Globus pallidus (tissue), 1 donor: ENCODE data around the gene ELMO1.
"Not testable (repeated sequence)": the region's sequence is repeated elsewhere in the genome, so short reads cannot be mapped to it uniquely, and the experiment has no call there.

ENCODE experiments used
- DNase-seq: peaks from one replicate; pipeline ENCODE4 v3.0.0-alpha.2; 2015; ENCODE audit warnings: low spot score

The ELMO1 gene

GRCh38 chr7:36977878-36978277, 470.8 kb downstream of the ELMO1 start:
- DNase-seq: no peak

GRCh38 chr7:36973534-36973933, 475.1 kb downstream of the ELMO1 start:
- DNase-seq: not testable (repeated sequence)

- DNase-seq: no peak
These were observed 476.5 kb downstream of the ELMO1 start for GRCh38 chr7:36972140-36972518.

GRCh38 chr7:36971515-36972139, 477.0 kb downstream of the ELMO1 start:
- no peak for DNase-seq

GRCh38 chr7:36970551-36971514, 477.8 kb downstream of the ELMO1 start:
- no peak for DNase-seq

GRCh38 chr7:36969376-36969775, 479.3 kb downstream of the ELMO1 start:
- DNase-seq: no peak

- DNase-seq: peak; percentile 75
These were observed 481.3 kb downstream of the ELMO1 start for GRCh38 chr7:36967387-36967786.

- no peak for DNase-seq
These were observed 482.0 kb downstream of the ELMO1 start for GRCh38 chr7:36966636-36967035.

GRCh38 chr7:36966039-36966438, 482.6 kb downstream of the ELMO1 start:
- no peak for DNase-seq

GRCh38 chr7:36965625-36966024, 483.0 kb downstream of the ELMO1 start:
- no peak for DNase-seq

- DNase-seq: no peak
These were observed 484.4 kb downstream of the ELMO1 start for GRCh38 chr7:36964297-36964696.

- no peak for DNase-seq
These were observed 486.3 kb downstream of the ELMO1 start for GRCh38 chr7:36962367-36962766.

GRCh38 chr7:36961693-36962092, 487.0 kb downstream of the ELMO1 start:
- no peak for DNase-seq

- DNase-seq: no peak
These were observed 487.6 kb downstream of the ELMO1 start for GRCh38 chr7:36961097-36961496.

- no peak for DNase-seq
These were observed 488.6 kb downstream of the ELMO1 start for GRCh38 chr7:36960105-36960504.

- no peak for DNase-seq
These were observed 490.4 kb downstream of the ELMO1 start for GRCh38 chr7:36958111-36958733.

GRCh38 chr7:36957620-36958019, 491.0 kb downstream of the ELMO1 start:
- DNase-seq: no peak

GRCh38 chr7:36956814-36957213, 491.9 kb downstream of the ELMO1 start:
- DNase-seq: no peak

- no peak for DNase-seq
These were observed 493.1 kb downstream of the ELMO1 start for GRCh38 chr7:36955456-36956129.

- DNase-seq: no peak
These were observed 497.4 kb downstream of the ELMO1 start for GRCh38 chr7:36951257-36951697.

- DNase-seq: peak; percentile 35
These were observed 498.7 kb downstream of the ELMO1 start for GRCh38 chr7:36949711-36950600.
